Ammon's horn (tissue), 1 donor: ENCODE measurements around the gene ELMO1.

Source experiments
- DNase-seq: peaks from one replicate; pipeline ENCODE4 v3.0.0-alpha.2; 2016; ENCODE audit warnings: low spot score

Gene ELMO1

DNA sequence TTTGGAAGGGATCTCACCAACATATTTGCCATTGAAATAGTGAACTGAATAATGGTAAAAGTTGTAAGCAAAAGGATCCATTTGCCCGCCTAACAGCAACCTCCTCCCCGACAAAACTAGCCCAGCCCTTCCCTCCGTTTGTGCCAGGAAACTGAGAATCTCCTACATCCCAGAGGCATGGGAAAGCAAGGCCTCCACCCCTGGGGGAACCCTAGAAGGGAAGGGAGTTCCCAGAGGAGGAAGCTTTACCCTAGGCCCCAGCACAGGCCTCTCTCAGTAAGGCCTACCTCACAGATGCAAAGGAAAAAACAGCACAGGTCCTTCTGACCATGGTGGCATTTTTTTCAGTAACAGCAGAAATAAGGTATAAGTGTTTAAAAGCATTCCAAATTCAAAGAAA lies 229.7 kb downstream of the ELMO1 start:
- DNase-seq, result no peak

DNA sequence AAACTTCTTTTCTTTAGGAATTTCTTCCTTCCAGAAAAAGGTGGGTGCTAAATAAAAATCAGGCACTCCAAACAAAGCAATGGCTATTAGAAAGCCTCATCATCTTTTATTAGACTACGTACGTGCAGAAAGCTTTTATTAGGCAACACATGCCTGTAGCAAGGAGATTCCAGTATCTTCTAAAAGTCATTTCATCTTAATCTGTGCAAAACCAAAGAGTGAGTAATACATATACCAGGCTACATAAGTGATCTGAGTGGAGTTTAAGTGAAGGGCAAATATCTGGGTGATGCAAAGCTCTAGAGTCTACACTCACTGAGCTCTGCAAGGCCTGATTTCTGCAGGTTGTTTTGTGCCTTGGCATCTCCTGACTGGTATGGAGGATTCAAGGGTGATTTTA lies 231.7 kb downstream of the ELMO1 start:
- DNase-seq, result no peak

DNA sequence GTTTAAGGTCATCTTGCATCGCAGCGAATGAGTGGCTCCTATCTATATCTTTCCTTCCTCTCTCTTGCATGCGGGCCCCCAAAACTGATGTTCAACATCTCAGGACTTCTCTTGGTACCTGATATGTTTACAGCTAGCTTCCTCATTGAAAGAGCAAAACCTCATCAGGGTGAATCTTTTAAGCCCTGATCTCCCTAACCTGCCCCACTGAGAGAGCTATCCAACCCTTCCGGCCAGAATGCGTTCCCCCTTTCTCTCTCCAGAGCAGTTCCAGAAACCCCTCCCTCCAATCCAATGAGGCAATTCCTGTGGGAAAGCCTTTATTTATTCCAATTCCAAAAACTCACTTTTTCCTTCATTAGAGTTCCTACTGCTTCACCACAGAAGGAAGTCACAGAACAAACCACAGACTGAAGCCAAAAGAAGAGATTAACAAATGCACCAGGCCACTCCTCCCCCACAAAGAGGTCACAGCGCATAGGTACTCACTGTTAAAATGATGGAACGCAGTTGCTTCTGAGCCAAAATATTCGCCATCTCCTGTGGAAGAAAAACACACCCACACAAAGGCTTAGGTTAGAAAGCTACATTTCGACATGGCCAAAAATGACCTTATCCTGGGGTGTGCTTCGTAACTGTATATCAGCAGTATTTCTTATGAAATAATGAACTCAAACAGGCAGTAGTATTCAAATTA lies 232.4 kb downstream of the ELMO1 start:
- DNase-seq, result no peak

DNA sequence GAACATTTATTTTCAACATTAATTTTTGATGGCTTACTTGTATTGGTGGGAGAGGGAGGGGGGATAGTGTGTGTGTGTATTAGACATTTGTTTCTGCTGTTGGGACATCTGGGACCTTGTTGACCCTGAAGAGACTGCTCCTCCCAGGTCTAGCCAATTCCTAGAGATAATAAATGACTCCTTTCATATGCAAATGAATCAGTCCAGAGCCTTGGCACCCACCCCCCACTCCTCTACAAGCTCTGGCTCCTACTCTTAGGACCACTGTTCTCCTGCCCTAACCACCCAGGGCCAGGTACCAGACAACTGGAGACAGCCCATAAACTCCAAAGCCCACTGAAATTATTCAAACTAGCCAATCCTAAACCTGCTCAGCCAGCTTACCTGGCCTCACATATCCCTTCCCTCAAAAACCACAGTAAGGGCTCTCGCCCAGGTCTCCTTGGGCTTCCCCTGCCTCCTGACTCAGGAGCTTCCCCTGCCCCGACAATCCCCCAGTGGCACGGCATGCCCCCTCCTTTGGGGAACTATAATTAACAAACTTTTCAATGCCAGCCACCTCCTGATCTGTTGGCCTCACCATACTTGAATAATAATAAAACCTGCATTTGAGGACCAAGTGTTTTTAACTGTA lies 233.3 kb downstream of the ELMO1 start:
- no peak for DNase-seq

DNA sequence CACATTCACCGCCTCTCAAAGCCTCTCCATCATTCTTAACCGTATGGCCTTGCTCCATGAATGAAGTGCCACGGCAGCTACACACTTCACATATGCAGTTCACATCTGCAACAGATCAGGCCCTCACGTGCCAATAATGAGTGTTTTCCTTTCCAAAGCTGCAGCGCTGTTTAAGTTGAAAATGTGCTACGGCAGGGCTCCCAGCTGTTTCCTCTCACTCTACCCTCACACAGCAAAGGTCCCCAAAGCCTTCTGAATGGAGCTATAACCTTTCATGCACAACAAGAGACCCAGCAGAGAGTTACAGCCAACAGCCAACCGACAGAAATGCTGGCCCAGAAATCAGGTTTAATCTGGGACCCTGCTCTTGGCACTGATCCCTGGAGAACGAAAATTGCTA lies 236.1 kb downstream of the ELMO1 start:
- DNase-seq, result no peak

DNA sequence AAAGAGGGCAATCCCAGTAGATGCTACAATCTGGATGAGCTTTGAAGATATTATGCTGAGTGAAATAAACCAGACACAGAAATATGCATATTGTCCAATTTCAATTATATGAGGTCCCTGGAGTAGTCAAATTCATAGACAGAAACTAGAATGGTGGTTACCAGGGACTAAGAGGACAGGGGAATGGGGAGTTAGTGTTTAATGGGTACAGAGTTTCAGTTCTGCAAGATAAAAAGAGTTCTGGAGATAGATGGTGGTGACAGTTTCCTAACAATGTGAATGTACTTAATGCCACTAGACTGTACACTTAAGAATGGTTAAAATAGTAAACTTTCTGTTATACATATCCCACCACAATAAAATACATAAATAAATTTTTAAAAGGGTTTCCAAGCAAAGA lies 236.6 kb downstream of the ELMO1 start:
- no peak for DNase-seq

DNA sequence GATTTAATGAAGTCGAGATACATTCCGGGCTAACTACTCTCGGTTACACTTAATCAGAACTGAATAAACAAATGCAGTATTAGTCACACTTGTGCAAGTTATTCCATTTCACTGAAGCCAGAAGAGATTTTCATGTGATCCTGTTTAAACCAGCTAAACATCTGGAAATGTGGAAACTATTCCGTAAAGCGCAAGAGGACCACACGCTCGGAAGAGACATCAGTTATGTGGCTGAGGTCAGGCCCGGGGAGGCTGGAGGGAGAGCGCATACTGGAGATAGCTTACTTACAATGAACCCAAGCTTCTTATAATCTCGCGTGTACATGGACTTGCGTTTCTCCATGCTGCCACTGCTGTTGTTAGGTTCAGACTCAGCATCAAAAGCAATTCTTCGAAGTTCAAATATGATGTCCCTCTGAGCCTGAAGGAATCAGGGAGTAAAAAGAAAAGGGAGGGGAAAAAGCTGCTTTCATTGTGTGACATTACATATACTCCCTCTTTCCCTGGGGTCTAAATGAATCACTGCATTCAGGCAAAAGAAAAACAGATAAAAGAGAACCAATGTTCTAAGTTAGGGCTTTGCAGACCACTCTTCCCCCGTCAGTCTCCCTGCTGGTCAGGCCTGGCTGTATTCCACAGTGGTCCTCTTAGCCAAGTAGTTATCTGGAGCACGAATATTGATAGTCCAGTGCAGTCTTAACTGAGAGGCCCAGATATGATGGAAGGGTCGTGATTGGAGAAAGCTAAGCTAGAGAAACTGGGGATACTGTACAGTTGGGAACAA lies 237.4 kb downstream of the ELMO1 start:
- DNase-seq, result peak; percentile 56

DNA sequence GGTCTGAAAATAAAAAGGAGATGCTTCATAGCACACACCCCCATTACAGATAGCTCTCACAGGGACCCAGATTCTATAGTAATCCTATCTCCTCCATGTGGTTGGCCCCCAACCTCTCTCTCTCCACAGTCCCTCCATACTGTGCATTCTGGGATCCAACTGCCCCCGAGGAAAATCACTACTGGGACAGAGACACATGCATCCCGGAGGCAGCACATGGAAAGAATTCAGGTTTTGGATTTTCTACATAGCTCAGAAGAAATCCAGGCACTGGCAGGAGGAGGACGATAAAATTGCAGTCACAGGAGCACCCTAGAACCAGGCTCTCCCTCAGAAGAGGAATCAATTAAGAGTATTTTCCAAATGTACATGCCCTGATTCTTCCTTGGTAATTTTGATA lies 239.5 kb downstream of the ELMO1 start:
- no peak for DNase-seq

DNA sequence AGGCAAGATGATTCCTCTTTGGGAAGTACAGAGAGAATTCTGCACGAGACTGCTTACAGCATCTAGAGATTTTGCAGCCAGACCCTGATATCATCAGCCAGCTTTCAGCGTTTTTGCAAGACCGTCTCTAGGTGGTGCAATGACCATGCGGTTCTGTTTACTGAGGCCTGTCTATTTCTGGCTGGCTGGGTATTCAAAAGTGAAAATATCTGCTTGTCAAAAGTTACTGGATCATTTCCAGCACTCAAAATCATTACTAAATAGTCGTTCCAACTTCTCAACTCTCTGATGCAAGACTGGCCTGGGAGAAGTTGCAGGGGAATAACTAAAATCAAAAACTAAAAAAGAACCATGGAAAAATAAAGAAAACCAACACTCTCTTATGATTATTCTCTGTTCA lies 240.1 kb downstream of the ELMO1 start:
- DNase-seq, result peak; percentile 92

DNA sequence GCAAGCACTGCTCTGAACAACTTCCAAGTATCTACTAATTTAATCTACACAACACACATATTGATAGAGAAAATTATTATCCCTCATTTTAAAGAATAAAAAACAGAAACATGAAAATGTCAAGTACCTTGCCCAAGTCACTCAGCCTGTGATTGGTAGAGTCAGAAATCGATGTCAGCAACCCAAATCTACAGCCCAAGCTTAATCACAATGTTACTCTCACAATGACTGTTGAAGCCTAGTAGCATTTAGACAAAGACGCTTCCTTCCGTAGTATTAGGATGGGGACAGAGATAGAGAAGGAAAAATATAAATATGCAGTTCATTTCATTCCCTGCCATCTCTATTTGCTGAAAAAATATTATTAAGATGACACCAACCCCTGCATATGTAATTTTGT lies 242.5 kb downstream of the ELMO1 start:
- no peak for DNase-seq

DNA sequence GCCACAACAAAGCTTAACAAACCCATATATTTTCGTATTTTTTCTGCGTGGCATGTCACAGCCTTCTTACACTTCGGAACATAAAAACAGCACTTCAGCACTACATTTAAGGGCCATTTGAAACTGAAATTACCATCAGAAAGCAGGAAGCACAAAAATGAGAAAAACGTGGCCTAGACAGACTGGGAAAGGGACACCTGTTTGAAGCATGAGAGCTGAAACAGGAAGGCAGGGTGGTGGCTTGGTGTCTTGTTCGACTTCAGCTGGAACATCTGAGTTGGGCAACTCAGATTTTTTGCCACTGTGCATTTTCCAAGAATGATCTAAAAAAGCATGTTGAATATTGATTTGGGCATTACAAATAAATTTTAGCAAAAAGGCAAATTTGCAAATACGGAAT lies 243.2 kb downstream of the ELMO1 start:
- no peak for DNase-seq

DNA sequence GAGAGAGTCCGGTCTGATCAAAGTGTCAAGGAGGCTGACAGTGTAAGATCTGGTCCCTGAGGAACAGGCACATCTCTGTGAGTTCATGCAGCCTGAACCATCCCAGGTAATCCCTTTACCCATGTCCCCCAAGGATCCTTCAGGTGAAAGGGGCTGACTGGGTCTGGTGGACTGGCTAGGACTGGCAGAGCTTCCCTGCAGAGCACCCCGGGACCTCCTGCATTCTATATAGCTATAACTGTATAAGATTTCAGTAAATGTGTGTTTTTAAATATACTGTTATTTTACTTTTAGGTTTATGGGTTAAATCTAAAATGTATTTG lies 246.8 kb downstream of the ELMO1 start:
- no peak for DNase-seq

DNA sequence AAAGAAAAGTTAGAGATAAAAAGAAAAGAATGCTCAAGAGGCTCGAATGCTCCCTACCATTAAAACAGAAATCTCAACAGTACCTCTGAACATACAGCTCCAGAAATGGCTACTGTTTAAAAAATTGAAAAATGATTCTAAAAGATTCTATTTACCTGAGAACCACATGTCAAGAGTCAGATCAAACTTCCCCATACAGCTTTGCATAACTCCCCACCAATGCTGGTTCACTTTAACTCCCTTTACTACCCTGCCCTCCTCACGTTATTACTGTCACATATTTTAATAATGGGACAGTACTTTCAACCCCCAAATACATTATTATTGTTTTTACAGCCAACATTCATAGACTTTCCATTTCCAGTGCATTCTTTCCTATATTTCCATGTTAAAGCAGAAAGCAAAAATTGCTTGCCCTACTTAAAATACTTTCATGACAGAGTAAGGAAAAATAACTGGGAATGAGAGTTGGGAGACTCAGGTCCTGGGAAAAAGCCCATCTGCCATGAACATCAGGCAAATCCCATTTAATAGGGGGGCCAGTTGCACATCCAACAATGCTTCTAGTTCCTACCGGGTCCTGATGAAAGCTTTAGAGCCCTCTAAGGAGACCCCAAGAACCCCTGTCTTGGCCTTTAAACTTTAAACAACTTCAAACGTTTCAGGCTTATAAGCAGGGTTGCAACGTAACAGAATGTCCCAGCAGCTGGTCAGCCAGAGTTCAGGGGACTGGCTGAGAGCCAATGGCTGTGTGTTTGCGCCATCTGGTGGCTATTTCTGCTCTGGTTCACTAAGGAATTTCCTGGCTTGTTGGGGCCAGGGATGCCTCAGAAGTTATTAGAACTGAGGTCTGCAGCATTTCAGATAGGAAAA lies 247.4 kb downstream of the ELMO1 start:
- peak; percentile 90 for DNase-seq

DNA sequence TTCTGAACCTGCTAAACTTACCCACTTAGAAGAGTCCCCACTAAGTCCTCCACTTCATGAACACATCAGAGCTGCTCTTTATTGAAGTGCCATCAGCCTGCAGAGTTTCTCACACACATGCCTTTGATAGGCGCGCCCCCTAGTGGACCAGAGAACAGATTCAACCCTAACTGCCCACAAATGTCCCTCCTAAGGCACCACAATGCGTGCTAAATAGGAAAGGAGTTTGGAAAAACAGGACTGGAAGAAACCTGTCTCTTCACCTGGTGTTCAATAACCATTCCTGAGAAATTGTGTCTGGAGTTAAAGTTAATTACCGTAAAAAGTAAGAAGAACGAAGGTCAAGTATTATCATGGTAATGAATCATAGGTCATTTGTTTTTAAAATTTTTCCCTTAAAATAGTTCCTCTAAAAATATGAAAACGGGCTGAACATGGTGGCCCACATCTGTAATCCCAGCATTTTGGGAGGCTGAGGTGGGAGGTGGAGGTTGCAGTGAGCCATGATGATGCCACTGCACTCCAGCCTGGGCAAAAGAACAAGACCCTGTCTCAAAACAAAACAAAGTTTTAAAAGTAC lies 249.7 kb downstream of the ELMO1 start:
- DNase-seq, result peak; percentile 94

DNA sequence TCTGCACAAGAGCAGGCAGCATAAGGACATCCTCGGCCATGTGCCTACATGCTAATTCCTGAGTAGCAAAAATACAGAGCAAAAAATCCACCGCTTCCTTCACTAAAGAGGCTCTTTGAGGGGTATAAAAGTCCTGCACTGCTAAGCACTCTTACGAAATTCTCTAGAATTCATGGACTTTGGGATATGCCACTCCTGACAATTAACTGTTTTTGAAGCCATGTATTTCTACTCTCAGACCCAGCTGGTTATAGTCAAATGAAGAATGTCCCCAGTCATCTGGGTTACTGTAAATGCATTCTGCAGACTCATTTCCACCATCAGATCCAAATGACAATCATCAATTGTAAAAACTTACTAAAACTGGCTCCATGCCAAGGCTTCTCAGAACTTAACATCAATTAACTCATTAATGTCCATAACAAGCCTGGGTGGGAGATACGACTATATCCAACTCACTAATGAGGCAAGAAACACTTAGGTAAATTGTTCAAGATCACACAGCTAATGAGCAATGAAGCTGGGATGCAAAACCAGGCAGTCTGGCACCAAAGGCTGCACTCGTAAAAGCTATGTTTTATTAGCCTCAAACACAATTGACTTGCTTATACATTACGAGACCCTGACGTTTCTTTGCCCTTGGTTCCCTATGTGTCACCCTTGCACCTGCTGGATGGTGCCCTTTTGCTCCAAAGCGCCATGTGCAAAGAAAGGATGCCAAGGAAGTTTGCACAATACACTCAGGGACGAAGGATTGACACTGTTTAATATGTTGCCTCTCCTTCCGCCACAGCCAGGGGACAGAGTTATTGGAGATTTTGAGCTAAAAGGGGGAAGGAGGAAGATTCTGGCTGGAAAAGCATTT lies 250.4 kb downstream of the ELMO1 start:
- DNase-seq, result no peak

DNA sequence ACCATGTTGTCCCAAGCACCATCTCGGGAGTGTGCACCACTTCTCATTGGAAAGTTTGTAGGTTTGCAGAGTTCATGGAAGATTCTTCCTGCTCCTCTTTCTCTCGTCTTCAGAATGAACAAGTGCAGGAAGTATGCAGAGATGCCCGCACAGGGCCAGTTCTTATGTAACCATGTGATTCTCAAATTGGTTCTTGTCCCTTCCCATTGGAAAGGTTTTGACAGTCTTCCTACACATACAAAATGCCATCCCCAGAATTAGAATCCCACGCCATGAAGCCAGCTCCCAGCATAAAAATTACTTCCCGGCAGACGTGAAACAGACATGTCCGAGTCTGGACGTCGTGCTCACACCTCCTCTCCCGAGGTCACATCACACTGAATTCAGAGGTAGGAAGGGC lies 251.6 kb downstream of the ELMO1 start:
- no peak for DNase-seq

DNA sequence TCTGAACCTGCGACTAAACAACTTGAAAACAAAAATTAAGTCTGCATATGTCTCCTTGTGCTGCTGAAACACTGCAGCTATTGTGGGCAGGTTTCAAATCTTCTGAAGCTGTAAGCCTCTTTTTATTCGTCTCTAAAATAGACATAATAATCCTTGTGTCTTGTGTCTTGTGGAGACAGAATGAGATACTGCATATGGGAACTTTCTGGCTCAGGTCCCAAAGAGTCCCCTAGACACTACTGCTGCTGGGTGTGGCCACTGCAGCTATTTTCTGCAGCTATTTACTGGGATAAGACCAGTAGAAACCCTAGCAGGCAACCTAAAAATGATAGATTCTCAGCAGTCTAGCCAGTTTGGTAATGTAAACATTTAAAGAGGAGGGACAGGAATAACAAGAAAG lies 252.0 kb downstream of the ELMO1 start:
- DNase-seq, result no peak

DNA sequence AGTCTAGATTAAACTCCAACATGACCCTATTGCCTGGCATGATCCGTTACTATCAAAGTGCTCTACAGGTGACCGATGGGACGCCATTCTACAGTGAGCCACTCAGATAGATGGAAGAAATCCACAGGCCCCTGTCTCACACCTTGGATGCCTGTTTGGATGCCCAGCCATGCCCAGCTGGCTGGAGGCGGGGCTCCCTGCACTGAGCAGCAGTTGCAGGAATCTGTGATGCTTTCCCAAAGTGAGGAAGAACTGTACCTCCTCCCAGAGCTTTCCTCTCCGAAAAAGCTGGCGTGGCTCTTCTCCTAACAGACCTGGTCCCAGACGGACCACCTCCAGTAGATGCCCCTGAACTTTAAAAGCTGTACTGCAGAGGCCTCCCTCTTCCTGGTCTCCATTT lies 253.3 kb downstream of the ELMO1 start:
- no peak for DNase-seq

DNA sequence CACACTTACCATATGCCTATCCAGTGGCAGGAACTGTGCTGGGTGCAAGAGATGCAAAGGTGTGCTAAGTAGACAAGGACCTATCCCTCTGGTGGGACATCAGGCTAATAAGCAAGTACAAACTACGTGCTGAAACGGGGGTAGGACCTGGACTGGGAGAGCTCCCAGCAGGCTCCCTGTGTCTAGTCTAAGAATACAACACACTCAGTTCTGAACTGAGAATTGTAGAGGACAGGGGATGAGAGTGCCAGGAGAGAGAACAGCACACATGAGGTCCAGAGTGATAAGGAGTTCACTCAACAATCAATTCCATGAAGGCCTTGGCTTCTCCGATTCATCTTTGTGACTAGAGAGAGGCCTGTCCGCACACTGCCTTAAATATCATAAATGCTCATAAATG lies 253.7 kb downstream of the ELMO1 start:
- no peak for DNase-seq

DNA sequence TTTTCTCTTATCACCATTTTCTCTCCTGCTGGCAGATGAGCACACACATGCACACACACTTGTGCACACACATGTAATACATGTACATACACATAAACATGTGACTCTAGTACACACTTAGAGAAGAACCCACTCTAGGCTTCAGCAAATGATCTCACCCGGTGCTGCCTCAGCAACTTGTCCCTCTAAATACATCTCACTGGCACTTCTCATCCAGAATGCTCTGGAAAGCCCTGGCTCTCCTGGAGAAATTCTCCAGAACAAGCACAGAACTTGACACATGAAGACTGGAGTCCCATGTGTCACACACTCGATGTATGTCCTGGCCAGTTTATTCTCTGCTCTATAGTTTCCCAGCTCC lies 254.9 kb downstream of the ELMO1 start:
- DNase-seq, result no peak

DNA sequence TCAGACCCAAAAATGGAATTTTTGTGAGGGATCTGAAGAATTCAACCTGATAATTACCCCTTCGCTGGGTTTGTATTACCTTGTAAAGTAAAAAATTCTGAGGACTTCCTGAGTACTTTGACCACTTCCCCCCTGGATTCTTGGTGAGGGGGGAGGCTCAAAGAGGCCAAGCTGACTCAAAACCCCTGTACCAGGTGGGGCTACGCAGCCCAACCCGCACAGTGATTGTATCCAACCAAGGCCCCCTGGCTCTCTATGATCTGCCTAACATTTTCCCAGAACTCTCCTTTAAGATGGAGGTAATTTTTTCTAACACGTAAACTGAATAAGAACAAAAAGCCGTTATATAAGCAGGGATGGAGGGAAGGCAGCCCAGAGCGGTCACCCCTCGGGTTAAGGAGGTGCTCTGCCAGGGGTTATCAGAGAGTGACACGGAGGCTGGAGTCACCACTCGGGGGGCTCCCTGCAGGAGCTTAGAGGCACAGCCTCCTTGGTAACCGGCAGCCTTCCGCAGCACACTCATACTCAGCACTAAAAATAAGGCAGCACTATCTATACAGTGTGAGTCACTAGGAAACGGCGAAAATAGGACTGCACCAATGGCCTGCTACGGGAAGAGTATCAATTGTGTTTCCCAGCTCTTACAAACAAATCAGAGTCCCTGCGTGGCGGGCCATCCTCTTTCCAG lies 255.4 kb downstream of the ELMO1 start:
- DNase-seq, result peak; percentile 53
